SK-N-SH (cell line): Measurements from ENCODE around the gene PALLD. TPM values are rescaled to one million over a fixed set of nuclear protein-coding genes. Genes with fewer than 3 reads are reported as not detected.
A peak's percentile ranks its signal among the peaks of the same experiment; 100 is the strongest.

Source experiments
- CHD2 ChIP-seq: fragments of 150-350 bp; IDR thresholded peaks from 2 replicates; pipeline ENCODE4 v1.6.1; 2018; ENCODE audit warnings: low read length; ENCODE audit not compliant: partially characterized antibody
- EP300 ChIP-seq, 2 experiments: IDR thresholded peaks; 2 replicates each; pipeline versions ENCODE4 v1.4.0 to v1.6.1; 2012; ENCODE audit warnings: borderline replicate concordance in 1 of 2, low read depth in 1 of 2, low read length in 1 of 2
- EZH2phosphoT487 ChIP-seq: fragments of 200-600 bp; sonication (generic); IDR thresholded peaks from 2 replicates; pipeline ENCODE4 v1.6.1; 2017; ENCODE audit warnings: low read depth, mixed run types, mild to moderate bottlenecking, antibody characterized with exemption, moderate library complexity, borderline replicate concordance
- FOXM1 ChIP-seq: IDR thresholded peaks from 2 replicates; pipeline ENCODE4 v1.4.0; 2012; ENCODE audit warnings: low read depth, mild to moderate bottlenecking
- GABPA ChIP-seq: IDR thresholded peaks from 2 replicates; pipeline ENCODE4 v1.4.0; 2012; ENCODE audit warnings: low read depth, mild to moderate bottlenecking
- GATA2 ChIP-seq: sonication (generic); formaldehyde crosslinking; IDR thresholded peaks from 2 replicates; pipeline ENCODE4 v1.5.0; 2020; ENCODE audit warnings: mild to moderate bottlenecking, missing genetic modification reagents
- JUND ChIP-seq: IDR thresholded peaks from 2 replicates; pipeline ENCODE4 v1.4.0; 2012
- MEF2A ChIP-seq: IDR thresholded peaks from 2 replicates; pipeline ENCODE4 v1.4.0; 2012; ENCODE audit warnings: low read depth, borderline replicate concordance
- MXI1 ChIP-seq: IDR thresholded peaks from 2 replicates; pipeline ENCODE4 v1.6.1; 2012; ENCODE audit warnings: mild to moderate bottlenecking, low read depth, low read length, improper control_type of control experiment
- NRF1 ChIP-seq: IDR thresholded peaks from 2 replicates; pipeline ENCODE4 v1.6.1; 2012; ENCODE audit warnings: low read depth, mild to moderate bottlenecking, low read length
- RAD21 ChIP-seq: IDR thresholded peaks from 2 replicates; pipeline ENCODE4 v1.6.1; 2012; ENCODE audit warnings: mild to moderate bottlenecking, low read length
- RCOR1 ChIP-seq: fragments of 150-350 bp; IDR thresholded peaks from 2 replicates; pipeline ENCODE4 v1.6.1; 2017; ENCODE audit warnings: antibody characterized with exemption, low read length
- RFX5 ChIP-seq: IDR thresholded peaks from 2 replicates; pipeline ENCODE4 v1.6.1; 2012; ENCODE audit warnings: mild to moderate bottlenecking, improper control_type of control experiment, low read length
- TCF12 ChIP-seq: IDR thresholded peaks from 2 replicates; pipeline ENCODE4 v1.4.0; 2012
- TEAD4 ChIP-seq: IDR thresholded peaks from 2 replicates; pipeline ENCODE4 v1.4.0; 2012; ENCODE audit warnings: mild to moderate bottlenecking, borderline replicate concordance; ENCODE audit not compliant: insufficient read depth
- polyA plus RNA-seq, 3 experiments: library from polyadenylated mRNA; depleted of rRNA; stranded (reverse); fragments of >200 nt; gene quantifications; 2 replicates each; pipeline ENCODE4 v1.2.3, GENCODE V29; 2012
- TF ChIP-seq, protein P1 (sequence below): fragments of 150-350 bp; IDR thresholded peaks from 2 replicates; pipeline ENCODE4 v1.6.1; 2017; ENCODE audit warnings: antibody characterized with exemption, low read length, low read depth, borderline replicate concordance
- TF ChIP-seq, protein P2 (sequence below): fragments of 150-350 bp; IDR thresholded peaks from 2 replicates; pipeline ENCODE4 v1.6.1; 2016; ENCODE audit warnings: mild to moderate bottlenecking, low read depth, low read length
- TF ChIP-seq, protein P3 (sequence below): IDR thresholded peaks from 2 replicates; pipeline ENCODE4 v1.4.0; 2012; ENCODE audit warnings: low read depth
- TF ChIP-seq, protein P4 (sequence below): IDR thresholded peaks from 2 replicates; pipeline ENCODE4 v1.4.0; 2012; ENCODE audit warnings: low read depth, borderline replicate concordance
- TF ChIP-seq, protein P5 (sequence below): fragments of 200-600 bp; sonication (generic); IDR thresholded peaks from 2 replicates; pipeline ENCODE4 v1.6.1; 2017; ENCODE audit warnings: antibody characterized with exemption, mild to moderate bottlenecking, moderate library complexity
- TF ChIP-seq, protein P6 (sequence below): IDR thresholded peaks from 2 replicates; pipeline ENCODE4 v1.4.0; 2012; ENCODE audit warnings: low read depth, borderline replicate concordance

The PALLD gene
- polyA plus RNA-seq, 1 of the 3 experiments (the other 2 are of a cell fraction): 33.0 TPM

DNA sequence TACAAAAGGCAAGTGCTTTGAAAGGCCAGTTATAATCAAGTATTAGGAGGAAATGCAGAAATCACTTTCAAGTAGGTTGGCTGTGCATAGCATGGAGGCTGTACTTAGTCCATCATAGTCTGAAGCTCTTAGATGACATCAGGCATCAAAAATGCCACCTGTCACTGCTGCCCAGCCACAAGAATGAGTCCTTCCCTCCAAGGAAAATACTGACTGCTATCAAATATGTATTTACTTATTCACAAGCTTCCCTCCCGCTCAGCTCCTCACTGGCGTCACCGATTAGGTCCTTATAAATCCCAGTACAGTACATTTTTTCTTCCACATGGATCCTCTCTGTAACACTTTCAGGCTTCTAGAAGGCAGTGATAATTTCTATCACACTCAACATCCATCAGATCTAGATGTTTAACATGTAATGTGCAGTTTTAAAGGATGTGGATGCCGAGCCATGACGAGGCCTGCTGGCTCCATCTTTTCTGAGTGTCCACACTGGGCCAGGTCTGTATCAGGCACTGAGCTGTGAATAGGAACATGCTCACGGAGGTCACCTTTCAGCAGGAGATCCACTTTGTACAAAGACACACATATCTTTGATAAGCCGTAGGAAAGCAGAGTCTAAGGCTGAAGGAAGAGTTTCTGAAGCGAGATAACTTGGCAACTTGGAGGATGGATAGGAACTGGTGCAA lies 121.9 kb downstream of the PALLD start (continued):
- TF ChIP-seq, protein P1, sequence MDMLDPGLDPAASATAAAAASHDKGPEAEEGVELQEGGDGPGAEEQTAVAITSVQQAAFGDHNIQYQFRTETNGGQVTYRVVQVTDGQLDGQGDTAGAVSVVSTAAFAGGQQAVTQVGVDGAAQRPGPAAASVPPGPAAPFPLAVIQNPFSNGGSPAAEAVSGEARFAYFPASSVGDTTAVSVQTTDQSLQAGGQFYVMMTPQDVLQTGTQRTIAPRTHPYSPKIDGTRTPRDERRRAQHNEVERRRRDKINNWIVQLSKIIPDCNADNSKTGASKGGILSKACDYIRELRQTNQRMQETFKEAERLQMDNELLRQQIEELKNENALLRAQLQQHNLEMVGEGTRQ: no peak
- TF ChIP-seq, protein P2, sequence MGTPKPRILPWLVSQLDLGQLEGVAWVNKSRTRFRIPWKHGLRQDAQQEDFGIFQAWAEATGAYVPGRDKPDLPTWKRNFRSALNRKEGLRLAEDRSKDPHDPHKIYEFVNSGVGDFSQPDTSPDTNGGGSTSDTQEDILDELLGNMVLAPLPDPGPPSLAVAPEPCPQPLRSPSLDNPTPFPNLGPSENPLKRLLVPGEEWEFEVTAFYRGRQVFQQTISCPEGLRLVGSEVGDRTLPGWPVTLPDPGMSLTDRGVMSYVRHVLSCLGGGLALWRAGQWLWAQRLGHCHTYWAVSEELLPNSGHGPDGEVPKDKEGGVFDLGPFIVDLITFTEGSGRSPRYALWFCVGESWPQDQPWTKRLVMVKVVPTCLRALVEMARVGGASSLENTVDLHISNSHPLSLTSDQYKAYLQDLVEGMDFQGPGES: no peak
- TF ChIP-seq TEAD4 (0 out of 2 replicates have a peak, but pooled peaks have one; percentile 31), RAD21 (no peak), NRF1 (no peak), RCOR1 (no peak), GABPA (no peak), MXI1 (no peak), TCF12 (peak; percentile 55), RFX5 (no peak), GATA2 (no peak), CHD2 (no peak), EZH2phosphoT487 (no peak), JUND (peak; percentile 54), MEF2A (no peak), EP300 (IDR thresholded peaks at IDR 0.05; ENCODE audit: borderline replicate concordance in 1 of 2, low read depth in 1 of 2, low read length in 1 of 2) (no peak), FOXM1 (no peak)
- TF ChIP-seq, protein P3, sequence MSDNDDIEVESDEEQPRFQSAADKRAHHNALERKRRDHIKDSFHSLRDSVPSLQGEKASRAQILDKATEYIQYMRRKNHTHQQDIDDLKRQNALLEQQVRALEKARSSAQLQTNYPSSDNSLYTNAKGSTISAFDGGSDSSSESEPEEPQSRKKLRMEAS: no peak
- TF ChIP-seq, protein P4, sequence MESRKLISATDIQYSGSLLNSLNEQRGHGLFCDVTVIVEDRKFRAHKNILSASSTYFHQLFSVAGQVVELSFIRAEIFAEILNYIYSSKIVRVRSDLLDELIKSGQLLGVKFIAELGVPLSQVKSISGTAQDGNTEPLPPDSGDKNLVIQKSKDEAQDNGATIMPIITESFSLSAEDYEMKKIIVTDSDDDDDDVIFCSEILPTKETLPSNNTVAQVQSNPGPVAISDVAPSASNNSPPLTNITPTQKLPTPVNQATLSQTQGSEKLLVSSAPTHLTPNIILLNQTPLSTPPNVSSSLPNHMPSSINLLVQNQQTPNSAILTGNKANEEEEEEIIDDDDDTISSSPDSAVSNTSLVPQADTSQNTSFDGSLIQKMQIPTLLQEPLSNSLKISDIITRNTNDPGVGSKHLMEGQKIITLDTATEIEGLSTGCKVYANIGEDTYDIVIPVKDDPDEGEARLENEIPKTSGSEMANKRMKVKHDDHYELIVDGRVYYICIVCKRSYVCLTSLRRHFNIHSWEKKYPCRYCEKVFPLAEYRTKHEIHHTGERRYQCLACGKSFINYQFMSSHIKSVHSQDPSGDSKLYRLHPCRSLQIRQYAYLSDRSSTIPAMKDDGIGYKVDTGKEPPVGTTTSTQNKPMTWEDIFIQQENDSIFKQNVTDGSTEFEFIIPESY: no peak
- TF ChIP-seq, protein P5, sequence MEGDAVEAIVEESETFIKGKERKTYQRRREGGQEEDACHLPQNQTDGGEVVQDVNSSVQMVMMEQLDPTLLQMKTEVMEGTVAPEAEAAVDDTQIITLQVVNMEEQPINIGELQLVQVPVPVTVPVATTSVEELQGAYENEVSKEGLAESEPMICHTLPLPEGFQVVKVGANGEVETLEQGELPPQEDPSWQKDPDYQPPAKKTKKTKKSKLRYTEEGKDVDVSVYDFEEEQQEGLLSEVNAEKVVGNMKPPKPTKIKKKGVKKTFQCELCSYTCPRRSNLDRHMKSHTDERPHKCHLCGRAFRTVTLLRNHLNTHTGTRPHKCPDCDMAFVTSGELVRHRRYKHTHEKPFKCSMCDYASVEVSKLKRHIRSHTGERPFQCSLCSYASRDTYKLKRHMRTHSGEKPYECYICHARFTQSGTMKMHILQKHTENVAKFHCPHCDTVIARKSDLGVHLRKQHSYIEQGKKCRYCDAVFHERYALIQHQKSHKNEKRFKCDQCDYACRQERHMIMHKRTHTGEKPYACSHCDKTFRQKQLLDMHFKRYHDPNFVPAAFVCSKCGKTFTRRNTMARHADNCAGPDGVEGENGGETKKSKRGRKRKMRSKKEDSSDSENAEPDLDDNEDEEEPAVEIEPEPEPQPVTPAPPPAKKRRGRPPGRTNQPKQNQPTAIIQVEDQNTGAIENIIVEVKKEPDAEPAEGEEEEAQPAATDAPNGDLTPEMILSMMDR: no peak
- TF ChIP-seq, protein P6, sequence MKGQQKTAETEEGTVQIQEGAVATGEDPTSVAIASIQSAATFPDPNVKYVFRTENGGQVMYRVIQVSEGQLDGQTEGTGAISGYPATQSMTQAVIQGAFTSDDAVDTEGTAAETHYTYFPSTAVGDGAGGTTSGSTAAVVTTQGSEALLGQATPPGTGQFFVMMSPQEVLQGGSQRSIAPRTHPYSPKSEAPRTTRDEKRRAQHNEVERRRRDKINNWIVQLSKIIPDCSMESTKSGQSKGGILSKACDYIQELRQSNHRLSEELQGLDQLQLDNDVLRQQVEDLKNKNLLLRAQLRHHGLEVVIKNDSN: no peak
